Right hindlimb (tissue), 1 donor: ENCODE results near the gene DCTPP1.
"Not testable (repeated sequence)": the region's sequence is repeated elsewhere in the genome, so short reads cannot be mapped to it uniquely, and the experiment has no call there.

ENCODE experiments used
- DNase-seq: peaks from one replicate; pipeline ENCODE4 v3.0.0-alpha.2; 2018

DCTPP1 gene

DNA sequence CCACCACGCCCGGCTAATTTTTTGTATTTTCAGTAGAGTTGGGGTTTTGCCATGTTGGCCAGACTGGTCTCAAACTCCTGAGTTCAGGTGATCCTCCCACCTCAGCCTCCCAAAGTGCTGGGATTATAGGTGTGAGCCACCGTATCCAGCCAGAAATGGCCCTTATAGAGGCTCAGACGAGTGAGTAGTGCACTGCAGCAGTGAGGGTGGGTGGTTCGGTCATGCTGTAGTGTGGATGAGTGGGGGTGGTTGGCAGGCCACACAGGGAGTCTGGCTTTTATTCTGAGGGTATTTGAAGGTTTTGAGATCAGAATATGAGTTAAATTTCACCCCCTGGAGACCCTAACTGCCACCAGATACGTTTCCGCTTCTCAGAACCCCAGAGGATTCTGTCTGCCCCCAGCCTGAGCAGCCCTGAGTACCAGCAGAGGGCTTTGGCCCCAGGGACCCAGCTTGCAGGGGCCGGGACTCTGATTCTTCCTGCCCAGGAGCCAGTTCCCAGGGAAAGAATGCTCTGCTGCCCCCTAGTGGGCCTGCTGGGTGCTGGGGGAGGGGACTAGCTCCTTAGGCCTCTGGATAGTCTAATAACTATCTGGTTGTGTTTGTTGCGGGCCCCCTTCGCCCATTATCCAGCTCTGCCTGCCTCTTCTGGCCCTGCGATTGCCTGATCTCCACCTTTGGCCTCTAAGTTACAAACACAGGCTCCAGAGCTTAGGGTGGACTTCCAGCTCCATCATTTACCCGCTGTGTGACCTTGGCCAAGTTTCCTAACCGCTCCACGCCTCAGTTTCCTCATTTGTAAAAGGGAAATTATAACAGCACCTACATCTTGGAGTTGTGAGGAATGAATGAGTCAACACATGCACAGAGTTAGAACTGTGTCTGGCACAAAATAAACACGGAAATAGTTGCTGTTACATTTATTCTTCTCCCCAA is 20.4 kb downstream of the DCTPP1 start:
- DNase-seq: peak; percentile 93

DNA sequence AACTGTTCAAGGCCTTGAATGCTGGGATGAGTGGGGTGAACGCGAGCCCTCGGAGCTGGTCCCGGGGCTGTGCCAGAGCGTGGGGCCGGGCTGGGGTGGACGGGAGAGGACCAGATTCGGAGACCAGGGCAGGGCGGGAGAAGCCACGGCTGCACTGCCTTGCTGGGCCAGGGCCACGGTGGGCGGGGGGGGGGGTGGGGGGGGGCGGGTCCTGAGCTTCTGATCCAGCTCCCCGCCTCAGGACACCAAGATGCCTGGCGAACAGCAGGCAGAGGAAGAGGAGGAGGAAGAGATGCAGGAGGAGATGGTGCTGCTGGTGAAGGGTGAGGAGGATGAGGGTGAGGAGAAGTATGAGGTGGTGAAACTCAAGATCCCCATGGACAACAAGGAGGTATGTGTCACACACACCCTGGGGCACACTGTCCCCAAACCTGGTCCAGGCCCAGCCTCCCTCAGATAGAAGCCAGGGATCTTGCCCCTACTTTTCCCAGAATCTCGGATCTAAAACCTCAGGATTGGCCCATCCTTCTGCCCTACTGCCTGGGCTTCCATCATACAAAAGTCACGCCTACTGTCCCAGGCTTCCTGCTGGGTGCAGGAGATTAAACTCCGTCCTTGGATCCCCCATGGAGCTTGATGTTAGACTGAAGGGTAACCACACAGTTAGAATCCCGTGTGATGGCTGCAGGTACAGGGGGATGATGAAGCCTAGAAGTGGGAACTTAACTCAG is 21.9 kb downstream of the DCTPP1 start:
- peak; percentile 77 for DNase-seq

DNA sequence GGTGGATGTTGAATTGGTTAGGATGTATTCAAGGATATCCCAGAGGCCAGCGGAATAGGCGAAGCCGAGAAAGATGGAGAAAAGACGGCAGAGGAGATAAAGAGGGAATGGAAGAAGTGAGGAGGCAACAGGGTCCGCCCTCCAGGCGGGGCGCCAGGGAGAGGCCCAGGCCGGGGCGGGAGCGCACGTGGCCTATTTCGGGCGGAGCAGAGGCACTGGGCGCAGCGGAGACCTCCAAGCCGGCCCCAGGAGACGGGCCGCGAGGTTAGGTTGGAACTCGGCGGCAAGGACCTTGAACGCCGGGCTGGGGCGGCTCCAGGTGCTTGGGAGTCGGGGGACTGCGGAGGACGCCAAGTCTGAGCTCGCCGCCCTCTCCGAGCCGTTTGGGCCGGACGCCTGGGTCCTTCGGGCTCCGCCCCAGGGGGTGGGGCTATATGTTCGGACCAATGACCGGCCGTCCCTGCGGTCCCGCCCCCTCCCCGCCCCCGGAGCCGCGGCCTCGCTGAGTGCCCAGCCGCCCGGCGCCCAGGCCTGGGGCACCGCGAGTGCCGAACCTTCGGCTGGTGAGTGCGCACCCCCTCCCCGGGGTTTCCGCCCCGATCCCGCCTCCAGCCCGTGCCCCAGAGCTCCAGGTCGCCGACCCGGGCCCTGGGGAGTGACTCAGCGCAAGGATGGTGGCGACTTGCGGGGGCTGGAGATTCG is 22.6 kb downstream of the DCTPP1 start, which contains the start of gene ZNF771:
Gene ZNF771, plus strand, starts transcription at position 505 of the 702 bp plus-strand sequence. CDS start 448 bp downstream, outside the sequence.
- peak; percentile 96 for DNase-seq

DNA sequence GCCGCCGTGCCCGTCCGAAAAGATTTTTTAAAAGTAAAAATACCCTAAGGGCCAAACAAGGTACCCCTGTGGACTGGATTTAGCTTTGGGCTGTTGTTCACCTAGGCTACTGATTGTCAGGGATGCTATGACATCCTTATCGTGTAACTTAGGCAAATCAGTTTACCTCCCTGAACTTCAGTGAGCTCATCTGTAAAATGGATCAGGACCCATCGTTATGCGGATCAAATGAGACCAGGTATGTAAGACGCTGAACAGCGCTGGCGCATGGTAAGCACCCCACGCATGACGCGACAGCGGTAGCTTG is 23.1 kb downstream of the DCTPP1 start:
- no peak for DNase-seq

DNA sequence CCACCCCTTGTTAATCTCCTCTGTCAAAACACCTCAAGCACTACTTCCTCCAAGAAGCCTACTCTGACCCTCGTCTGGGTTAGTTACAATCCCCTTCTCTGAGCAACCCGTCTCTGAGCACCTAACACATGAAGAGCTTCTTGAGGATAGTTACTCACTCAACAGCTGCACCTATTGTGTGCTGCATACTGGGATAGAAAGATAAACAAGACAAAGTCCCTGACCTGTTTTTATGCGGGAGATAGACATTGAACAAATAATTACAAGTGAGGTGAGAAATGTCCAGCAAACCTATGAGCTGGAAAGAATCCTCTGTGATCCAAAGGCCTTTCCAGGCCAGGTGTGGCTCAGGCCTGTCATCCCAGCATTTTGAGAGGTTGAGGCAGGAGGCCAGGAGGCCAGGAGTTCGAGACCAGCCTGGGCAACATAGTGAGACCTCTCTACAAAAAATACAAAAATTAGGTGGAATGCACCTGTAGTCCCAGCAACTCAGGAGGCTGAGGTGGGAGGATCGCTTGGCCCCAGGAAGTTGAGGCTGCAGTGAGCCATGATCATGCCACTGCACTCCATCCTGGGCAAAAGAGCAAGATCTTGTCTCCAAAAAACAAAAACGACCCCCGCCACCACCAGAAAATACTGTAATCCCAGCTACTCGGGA is 27.9 kb downstream of the DCTPP1 start:
- no peak for DNase-seq

DNA sequence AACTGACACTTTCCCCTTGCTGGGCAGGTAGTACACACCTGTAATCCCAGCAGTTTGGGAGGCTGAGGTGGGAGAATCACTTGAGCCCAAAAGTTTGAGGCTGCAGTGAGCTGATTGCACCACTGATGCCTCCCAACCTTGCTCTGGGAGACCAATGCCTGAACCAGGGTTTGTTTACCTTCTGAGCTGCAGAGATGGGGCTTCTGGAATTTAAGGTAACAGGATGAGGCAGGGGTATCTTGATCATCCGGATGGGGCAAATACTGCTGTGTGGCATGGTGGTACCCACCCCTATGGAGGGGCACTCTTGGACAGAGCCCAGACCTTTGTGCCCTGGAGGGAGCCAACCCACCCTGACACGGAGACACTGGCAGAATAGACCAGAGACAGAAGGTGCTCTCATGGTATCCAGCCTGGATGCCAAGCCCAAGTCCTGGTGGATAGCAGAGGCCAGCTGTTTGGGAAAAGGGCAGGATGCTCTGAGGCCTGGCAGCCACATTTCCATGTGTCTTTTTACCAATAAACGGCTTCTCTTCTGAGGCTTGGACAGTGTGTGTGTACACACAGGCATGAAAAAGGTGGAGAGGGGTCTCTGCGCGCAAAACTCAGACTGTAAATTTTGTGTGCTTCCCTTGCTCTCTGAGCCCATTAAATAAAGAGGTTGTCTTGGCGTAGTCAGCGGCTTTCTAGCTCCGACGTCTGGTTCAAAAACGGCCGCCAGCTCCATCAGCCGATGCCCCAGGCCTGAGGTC is 30.2 kb downstream of the DCTPP1 start:
- peak; percentile 26 for DNase-seq

DNA sequence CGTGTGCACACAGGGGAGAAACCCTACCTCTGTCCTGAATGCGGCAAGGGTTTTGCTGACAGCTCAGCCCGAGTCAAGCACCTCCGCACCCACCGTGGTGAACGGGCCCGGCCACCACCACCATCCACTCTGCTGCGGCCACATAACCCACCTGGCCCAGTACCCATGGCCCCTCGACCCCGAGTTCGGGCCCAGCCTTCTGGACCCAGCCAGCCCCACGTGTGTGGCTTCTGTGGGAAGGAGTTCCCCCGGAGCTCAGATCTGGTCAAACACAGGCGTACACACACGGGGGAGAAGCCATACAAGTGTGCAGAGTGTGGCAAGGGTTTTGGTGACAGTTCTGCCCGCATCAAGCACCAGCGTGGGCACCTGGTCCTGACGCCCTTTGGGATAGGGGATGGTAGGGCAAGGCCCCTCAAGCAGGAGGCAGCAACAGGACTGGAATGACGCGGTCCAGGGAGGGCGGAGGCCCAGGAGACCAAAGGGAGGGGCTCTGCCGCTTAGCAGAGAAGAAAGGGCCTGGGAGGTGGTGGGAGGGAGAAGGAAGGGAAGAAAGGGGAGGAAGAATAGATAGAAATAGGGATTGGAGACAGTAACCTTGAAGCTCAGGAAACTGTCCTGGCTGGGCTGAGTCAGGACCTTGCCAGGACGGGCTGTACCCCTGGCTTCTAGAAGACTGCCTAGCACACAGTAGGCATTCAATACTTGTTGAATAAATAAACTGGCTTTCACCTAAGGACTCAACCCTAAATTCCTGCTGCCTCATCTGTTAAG is 31.0 kb downstream of the DCTPP1 start:
- no peak for DNase-seq

DNA sequence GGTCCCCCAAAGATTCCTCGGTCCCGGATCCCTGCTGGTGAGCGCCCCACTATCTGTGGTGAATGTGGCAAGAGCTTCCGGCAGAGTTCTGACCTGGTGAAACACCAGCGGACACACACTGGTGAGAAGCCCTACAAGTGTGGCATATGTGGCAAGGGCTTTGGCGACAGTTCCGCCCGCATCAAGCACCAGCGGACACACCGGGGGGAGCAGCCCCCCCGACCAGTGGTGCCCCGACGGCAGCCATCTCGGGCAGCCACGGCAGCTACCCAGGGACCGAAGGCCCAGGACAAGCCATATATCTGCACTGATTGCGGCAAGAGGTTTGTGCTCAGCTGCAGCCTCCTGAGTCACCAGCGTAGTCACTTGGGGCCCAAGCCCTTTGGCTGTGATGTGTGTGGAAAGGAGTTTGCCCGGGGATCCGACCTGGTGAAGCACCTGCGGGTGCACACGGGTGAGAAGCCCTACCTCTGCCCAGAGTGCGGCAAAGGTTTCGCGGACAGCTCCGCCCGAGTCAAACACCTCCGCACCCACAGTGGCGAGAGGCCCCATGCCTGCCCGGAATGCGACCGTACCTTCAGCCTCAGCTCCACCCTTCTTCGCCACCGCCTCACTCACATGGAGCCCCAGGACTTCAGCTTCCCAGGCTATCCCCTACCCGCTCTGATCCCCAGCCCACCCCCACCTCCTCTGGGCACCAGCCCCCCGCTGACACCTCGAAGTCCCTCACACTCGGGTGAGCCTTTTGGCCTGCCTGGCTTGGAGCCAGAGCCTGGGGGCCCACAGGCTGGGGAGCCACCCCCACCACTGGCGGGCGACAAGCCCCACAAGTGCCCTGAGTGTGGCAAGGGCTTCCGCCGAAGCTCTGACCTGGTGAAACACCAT is 31.8 kb downstream of the DCTPP1 start:
- no peak for DNase-seq

DNA sequence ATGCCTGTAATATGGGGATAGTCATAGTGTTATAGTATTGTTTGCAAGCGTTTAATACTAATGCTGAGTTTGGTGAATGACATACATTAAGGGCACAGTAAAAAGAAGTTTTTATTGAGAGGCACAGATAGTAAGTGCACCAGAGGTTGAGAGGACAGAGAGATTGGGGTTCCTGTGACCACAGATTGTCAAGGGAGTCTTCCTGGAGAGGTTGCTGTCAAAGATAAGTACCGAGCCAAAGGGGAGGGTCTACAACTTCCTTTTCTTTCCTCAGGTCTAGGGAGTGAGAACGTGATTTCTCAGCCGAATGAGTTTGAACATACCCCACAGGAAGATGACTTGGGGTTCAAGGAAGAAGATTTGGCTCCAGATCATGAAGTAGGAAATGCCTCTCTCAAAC is 32.8 kb downstream of the DCTPP1 start:
- no peak for DNase-seq

DNA sequence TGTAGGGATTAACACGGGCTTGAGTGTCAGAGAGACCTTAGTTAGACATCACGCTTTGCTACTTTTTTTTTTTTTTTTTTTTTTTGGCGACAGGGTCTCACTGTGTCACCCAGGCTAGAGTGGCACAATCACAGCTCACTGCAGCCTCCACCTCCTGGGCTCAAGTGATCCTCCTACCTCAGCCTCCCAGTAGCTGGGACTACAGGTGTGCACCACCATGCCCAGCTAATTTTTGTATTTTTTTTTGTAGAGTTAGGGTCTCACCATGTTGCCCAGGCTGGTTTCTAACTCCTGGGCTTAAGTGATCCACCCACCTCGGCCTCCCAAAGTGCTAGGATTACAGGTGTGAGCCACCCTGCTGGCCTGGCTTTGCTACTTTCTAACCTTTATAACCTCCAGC is 33.2 kb downstream of the DCTPP1 start:
- not testable (repeated sequence) for DNase-seq

DNA sequence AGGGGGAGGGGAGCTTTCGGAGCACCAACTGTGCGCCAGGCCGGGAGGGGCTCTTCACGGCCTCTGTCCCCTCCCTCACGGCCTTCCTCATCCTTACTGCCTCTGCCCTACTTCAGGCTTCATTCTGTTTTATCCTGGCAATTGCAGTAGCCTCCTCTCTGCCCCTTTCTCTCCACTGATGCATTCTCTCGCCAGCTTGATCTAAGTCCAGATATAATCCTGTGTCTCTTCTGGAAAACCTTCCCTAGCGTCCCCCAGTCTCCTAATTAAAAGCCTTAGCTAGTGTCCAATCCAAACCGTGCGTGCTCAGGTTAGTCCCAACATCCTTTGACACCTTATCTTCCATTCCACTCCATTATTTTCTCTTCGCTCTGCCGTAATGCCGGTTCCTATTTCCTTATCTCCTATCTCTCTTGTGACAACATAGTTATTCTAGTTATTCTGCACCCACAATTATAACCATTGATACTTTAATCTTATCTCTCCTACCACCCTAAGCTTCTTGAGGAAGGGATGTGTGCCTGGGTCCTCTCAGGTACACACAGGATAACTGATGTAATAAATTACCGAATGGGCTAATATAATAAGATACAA is 33.7 kb downstream of the DCTPP1 start:
- DNase-seq: no peak

DNA sequence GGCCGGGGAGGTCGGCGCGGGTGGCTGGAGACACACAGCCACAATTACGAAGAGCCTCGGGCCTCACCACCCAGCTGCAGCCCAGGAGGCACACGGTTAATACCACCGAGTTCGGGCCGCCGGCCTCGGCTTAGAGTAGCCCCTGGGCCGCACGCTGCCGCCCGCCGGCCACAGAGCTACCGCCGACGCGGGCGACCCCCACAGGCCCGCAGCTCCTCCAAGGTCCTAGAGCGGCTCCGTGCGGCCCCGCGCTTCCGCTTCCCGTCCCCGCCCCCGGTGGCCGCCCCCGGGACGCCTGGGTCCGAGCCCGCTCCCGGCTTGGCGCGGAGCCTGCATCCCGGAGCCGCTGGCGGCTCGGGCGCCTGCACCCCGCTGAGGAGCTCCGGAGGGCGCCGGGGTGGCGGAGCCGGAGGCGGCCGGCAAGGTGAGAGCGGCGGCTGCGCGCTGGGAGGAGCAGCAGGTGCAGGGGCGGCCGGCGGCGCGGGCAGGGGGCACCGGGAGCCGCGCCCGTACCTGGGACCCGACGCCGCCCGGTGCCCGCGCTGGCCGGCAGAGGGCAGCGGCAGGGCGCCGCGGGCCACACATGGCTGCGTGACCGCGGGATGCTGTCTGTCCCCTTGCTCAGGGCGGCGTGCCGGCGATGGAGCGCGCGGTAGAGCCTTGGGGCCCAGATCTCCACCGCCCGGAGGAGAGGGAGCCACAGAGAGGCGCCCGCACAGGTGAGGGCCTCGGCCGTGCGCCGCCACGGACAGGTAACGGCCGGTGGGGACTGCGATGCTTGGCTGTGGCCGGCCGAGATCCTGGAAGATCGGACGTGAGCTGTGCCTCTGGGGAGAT is 34.5 kb downstream of the DCTPP1 start, which contains the start of gene ZNF48:
Gene ZNF48, plus strand, starts transcription at position 266 of the 837 bp plus-strand sequence. Its CDS starts 375 bp downstream, at position 641.
- peak; percentile 94 for DNase-seq

DNA sequence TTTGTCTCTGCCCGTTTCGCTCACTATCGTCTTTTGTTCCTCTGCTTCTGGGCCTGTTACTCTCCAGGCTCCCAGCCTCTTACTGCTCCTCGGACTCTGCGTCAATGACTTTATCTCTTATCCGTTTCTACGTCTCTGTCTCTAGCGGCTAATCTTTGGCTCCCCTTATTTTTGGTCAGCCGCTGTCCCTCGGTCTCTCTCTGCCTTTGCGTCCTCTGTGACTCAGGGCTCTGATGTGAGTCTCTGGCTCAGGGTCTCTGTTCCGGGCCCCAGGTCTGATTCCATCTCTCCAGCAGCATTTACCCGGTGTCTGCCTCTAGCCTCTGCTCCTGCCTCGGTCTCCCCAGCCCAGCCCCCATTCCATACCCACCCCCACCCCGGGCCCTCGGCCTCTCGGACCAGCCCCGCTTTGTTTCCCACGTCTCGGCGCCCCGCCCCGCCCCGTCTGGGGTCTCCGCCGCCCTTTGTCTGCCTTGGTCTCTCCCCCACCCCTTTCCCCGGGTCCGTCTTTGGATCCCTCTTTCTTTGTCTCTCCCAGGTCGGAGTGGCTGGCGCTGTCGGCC is 35.2 kb downstream of the DCTPP1 start:
- DNase-seq: no peak

DNA sequence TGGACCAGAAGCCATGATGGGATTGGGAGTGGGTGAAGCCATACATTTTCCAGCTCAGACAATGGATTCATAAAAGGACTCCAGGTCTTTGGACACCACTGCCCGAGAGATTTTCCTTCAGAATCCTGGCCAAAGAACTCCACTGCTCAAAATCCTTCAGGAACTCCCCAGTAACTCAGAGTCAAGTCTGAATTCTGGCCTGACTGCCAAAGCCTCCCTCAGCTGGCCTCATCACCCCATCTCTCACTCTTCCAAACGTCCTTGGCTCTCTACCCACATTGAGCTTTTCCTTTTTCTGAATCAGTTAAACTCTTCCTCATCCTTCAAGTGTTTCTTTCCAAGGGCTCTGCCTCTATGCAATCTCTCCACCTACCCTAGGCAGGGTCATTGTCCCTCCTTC is 46.3 kb downstream of the DCTPP1 start:
- DNase-seq: peak; percentile 80

DNA sequence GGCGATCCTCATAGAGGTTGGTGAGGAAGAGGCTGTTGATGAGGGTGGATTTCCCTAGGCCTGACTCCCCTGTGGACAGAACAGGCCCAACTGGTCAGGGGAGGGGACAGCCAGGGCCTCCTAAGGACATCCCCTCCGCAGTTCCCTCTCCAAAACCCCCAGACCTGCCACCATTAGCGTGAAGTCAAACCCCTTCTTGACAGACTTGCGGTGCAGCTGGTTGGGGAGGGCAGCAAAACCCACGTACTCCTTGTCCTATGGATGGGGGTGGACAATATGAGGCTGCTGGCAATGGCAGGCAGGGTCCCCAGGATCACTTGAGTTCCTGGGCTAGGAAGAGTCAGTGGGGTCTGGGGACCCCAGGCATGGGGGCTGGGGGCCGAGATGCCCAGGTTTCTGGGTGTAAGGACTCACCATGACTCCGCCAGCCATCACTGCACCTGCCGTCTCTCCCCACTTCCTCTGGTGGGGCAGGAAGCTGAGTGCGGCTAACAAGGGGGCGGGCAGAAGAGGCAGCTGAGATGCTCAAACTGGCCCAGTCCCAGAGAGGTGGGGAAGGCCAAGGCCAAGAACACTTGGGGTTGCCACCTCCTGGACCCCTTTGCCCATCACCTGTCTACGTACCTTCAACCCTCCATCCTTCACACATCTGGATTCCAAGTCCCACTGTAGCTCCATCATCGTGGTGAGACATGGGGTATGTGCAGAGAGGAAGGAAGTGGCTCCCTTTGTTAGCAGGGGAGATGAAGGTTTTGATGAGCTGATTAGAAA is 47.5 kb downstream of the DCTPP1 start, which contains the start of gene SEPTIN1:
Gene SEPTIN1, minus strand, starts transcription at position 451 of the 771 bp plus-strand sequence. Its CDS starts 19 bp downstream, at position 432.
- DNase-seq: no peak

DNA sequence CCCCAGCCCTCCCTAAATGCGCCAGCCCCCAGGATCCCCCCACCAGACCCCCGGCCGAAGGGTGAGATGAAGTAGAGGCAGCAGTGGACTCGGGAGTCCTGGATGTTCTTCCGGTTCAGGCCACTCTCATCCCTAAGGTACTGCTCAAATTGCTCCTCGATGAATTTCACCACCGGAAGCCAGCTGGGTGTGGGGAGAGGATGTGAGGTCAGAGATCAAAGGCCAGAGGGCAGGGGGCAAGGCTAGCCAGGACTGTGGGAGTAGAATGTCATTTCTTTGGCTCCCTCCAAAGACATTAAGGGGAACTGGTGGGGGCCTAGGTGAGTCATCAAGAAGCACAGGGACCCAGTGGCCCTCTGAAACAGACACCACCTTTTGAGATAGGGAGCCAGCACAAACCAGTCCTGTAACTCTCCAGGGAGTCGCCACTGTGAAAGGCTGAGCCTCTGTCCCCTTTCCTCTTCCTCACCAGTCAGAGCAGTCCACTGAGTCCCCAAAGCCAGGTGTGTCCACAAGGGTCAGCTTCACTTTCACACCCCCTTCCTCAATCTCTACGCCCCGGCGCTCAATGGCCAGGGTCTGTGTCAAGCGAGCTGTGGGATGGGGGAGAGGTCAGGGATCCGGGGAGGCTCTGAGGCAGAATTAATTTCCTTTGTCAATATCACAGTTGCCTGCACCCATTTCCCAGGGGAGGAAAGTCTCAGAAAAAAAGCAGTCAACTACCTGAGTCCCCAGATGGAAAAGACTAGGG is 48.4 kb downstream of the DCTPP1 start:
- no peak for DNase-seq

DNA sequence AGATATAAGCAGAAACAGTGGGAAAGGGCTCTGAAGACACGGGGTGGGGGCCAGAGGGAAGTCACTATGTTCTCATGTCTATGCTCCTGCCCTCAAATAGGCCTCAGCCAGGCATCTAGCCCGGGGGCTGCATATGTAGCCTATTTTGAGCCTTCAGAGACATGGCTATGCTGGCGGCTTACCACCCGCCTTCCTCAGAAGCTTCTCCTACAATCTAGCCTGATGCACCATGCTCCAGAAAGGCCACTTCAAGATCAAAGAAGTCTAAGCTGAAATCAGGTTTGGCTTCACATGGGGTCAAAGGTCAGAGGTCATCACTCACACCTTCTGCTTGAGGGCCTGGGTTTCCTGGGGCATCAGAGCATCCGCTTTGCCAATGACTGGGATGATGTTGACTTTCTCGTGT is 49.0 kb downstream of the DCTPP1 start:
- no peak for DNase-seq
